Left renal cortex interstitium (tissue), 4 donors: ENCODE results near the gene TMEM63B. TPM values are rescaled to one million over a fixed set of nuclear protein-coding genes. Genes with fewer than 3 reads are reported as not detected.
"Not testable (repeated sequence)": the region's sequence is repeated elsewhere in the genome, so short reads cannot be mapped to it uniquely, and the experiment has no call there.

Experiments
- DNase-seq, 4 donors: peaks; one replicate each; pipeline ENCODE4 v3.0.0-alpha.2; 2013; ENCODE audit warnings: low read depth in 4 of 4, low spot score in 2 of 4, missing footprints in 1 of 4
- polyA plus RNA-seq, 4 donors: library from polyadenylated mRNA; unstranded; fragments of 120-200 nt; gene quantifications; one replicate each; pipeline ENCODE4 v1.2.1, GENCODE V29; 2013; ENCODE audit not compliant: insufficient read length in 4 of 4

TMEM63B gene
- polyA plus RNA-seq, 4 donors, result 28.7 to 42.4 (median 33.0) TPM

DNA sequence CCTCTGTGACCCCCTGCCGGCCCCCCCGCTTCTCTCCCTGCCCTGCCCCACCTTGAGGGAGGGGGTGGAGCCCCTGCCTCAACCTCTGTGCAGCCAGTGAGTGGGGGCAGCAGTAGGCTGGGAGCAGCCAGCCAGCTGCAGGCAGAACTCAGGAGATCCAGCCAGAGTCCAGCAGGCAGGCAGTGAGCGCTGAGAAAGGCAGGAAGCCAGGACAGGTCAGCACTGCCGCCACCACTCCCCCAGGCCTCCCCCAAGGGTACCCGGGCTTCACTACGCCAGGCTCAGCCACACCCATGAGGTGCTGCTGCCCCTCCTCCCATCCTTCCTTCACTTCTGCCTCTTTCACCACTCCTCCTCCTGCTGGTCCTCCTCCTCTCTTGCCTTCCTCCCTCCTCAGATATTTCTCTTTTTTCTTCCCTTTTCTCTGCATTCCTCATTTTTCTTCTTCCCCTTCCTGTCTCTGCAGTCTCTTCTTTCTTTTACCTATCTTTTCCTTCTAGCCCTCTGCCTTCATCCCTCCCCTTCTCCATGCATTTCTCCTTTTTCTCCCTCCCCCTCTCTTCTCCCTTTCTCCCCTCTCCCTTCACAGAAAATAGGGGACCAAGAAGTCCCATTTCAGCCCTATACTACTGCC, 11.5 kb downstream of the TMEM63B start:
- DNase-seq, result no peak

DNA sequence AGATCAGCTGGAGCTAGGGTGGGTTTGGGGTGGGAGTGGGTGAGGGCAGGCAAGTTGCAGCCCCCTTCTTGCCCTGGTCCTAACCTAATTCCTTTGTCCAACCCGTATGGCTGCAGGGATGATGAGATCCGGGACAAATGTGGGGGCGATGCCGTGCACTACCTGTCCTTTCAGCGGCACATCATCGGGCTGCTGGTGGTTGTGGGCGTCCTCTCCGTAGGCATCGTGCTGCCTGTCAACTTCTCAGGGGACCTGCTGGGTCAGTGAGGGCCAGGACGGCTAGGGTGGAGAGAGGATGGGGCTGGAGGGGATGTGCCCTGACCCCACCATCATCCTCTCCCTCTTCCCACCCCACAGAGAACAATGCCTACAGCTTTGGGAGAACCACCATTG, 12.0 kb downstream of the TMEM63B start:
- DNase-seq, result no peak

DNA sequence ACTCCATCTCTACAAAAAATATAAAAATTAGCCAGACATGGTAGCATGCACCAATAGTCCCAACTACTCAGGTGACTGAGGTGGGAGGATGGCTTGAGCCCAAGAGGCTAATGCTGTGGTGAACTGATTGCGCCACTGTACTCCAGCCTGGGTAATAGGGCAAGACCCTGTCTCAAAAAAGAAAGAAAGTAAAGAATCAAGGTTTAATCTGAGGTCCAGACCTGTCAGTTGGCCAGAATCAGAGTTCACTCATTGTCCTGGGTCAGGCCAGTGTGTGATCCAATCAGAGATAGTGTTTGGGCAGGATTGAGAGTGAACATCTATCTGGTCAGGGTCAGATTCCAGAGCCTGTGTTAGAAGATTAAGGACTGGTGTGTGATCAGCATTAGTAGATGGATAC, 15.5 kb downstream of the TMEM63B start:
- DNase-seq, result no peak

DNA sequence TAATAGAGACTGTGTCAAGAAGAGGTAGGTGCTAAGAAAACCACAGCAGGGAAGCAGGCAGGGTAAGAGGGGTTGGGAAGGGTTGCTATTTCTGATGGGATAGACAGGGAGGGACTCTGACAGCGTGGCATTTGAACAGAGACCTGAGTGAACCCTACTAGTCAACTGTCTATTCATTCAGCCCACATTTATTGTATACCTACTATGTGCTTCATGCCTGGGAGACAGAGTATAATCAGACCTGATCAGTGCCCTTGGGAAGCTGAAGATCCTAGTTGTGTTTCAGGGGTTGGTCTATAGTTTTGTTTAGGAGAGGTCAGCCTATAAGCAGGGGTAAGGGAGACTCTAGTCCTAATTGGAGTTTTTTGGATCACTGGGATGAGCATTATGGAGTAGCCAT, 16.4 kb downstream of the TMEM63B start:
- no peak for DNase-seq

DNA sequence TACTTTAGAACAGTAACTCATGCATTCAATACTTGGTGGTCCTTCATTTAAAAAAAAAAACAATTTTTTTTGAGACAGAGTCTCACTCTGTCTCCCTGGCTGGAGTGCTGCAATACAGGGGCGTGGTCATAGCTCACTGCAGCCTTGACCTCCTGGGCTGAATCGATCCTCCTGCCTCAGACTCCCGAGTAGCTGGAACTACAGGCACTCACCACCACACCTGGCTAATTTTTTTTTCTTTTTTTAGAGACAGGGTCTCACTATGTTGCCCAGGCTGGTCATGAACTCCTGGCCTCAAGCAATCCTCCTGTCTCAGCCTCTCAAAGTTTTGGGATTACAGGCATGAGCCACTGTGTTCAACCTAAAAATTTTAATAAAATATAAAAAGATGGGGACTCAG, 17.2 kb downstream of the TMEM63B start:
- not testable (repeated sequence) for DNase-seq

DNA sequence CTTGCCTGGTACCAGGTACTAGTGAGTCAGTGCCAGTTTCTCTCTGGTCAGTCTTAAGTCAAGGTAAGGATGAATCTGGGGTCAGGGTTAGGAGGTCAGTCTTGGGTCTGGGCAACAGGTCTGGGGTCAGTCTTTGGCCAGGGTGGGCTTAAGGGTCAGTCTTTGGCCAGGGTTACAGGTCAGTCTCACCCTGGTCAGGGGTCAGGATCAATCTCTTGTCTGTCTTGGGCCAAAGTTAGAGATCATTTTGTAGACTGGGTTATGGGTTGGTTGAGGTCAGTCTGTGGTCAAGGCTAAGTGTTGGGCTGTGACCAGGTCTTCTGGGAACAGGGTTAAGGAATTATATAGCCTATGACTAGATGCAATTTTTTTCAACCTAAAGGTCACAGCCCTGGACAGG, 18.5 kb downstream of the TMEM63B start:
- no peak for DNase-seq

DNA sequence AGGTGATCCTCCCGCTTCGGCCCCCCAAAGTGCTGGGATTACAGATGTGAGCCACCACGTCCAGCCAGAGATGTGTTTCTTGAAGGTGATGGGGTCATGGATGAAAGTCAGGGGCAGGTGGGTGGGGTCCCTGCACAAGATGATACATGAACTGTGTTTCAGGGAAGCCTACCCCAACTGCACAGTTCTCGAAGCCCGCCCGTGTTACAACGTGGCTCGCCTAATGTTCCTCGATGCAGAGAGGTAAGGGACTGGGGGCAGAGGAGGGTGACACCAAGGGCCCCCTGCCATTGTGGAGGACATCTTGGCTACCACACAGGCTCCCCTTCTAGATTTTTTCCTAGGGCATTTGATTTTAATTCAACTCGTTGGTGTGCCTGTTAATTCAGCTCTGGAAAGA, 19.3 kb downstream of the TMEM63B start:
- DNase-seq, result no peak

DNA sequence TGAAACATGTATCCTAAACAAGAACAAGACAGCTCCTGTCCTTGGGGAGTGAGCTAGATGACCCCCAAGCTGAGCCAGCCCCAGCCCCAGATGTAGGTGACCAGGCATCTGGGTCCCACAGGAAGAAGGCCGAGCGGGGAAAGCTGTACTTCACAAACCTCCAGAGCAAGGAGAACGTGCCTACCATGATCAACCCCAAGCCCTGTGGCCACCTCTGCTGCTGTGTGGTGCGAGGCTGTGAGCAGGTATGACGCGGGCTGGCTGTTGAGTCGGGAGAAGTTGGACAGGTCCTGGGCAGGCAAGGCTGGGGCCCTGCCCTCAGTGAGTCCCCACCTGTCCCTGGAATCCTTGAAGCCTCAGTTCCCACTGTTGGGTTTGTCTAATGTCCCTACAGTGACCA, 19.9 kb downstream of the TMEM63B start:
- no peak for DNase-seq

DNA sequence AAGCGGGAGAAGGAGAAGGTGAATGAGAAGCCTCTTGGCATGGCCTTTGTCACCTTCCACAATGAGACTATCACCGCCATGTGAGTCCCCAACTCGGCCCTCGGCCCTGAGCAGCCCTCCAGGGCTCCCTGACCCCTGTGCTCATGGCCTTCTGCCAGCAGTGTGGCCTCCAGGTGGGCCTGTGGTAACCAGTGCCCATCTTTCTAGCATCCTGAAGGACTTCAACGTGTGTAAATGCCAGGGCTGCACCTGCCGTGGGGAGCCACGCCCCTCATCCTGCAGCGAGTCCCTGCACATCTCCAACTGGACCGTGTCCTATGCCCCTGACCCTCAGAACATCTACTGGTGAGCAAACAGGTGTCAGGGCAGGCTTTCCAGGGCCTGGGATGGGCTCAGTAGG, 21.0 kb downstream of the TMEM63B start:
- DNase-seq, result no peak

DNA sequence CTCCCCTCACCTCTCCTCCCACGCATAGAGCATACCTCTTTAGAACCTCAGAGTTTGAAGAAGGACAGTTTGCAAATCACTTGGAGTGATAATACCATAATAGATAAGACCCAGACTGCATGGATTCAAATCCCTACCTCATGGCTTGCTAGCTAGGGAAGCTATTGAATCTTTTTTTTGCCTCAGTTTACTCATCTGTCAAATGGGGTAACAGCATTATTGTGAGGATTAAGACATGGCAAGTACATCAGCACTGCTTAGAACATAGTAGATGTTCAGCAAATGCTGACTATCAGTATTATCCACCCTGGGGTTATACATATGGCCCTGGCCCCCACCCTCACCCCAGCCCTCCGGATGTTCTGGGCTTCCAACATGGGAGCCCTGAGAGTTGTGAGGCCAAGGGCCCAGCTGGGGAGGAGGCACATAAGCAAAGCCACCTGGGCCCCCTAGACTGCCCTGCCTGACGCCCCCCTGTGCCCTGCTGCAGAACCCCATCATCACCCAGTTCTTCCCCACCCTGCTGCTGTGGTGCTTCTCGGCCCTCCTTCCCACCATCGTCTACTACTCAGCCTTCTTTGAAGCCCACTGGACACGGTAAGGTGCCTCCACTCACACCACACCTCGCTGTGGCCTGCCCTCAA, 22.1 kb downstream of the TMEM63B start:
- no peak for DNase-seq

DNA sequence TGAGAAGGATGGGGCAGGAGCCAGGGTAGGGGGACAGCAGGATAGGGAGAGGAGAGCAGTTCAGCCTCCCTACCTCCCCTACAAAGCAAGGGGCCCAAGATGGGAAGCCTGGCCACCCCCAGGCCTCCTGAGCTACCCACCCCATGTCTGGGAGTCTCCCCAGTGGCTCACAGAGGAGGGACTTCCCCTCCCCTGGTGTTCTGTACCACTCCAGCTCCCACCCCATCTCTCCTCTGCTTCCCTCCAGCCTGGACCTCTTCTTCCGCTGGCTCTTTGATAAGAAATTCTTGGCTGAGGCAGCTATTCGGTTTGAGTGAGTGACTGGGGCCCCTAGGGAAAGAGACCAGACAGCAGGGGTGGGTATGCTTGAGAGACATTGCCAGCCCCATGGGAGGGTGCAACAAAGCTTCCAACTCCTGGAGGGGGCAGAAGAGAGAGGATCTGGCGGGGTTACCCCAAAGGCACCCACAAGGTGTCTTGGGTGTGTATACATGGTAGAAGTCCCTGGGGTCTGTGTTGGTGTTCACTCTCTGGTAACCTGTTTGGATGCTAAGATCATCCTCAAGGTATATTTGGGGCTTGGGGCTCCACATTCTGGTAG, 23.1 kb downstream of the TMEM63B start:
- DNase-seq, result no peak

DNA sequence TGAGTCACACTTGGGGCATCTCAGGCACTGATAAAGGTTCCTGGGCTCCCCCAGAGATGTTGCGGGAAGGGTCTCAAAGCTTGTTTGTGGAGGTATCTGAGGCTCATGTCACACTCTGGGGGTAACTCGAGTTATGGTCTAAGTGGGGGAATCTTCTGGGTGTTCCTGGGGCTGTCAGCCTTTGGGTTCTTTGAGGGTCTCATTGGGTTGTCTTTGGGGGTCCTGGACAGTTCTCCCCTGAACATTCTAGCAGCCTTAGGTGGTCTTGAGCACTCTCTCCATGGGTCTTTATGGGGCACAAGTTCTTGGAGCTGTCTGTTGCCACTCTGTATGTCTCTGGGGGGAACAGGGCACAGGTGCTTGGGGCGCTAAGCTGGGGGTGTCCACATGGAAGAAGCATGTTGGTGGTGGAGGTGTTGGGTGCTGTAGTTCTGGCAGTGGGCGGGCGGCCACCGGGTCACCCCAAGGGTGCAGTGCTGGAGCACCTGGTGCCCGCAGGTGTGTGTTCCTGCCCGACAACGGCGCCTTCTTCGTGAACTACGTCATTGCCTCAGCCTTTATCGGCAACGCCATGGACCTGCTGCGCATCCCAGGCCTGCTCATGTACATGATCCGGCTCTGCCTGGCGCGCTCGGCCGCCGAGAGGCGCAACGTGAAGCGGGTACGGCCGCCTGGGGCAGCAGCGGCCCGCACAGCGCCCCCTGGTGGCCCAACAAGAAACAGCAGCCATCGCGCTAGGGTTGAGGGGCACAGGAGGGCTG, 24.2 kb downstream of the TMEM63B start:
- no peak for DNase-seq

DNA sequence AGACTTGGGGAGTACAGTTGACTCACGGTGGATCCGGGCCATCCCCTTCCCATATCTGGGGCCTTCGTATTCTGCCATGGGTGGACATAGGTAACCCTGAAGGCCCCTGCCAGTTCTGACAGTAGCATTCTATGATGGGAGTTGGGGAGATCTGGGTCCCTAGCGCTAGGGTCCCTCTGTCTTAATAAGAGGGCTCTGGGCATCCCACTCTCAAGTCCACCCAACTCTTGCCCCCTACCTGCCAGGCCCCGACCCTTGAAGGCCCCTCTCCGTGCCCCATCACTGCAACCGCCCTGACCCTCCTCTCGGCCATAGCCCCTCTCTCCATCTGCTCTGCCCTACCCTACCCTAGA, 24.7 kb downstream of the TMEM63B start:
- no peak for DNase-seq

DNA sequence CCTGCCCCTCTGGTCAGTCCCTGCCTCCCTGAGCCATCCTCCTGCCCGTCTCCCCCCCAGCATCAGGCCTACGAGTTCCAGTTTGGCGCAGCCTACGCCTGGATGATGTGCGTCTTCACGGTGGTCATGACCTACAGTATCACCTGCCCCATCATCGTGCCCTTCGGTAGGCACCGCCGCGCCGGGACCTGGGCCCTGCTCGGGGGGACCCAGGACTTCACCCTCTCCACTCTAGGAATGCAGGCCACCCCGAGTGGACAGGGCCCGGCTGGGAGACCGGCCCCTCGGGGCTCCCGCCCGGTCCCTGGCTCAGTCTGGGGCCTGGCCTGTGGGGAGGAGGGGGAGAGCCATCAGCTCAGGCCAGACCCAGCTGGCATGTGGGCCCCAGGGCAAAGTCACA, 25.2 kb downstream of the TMEM63B start:
- no peak for DNase-seq

DNA sequence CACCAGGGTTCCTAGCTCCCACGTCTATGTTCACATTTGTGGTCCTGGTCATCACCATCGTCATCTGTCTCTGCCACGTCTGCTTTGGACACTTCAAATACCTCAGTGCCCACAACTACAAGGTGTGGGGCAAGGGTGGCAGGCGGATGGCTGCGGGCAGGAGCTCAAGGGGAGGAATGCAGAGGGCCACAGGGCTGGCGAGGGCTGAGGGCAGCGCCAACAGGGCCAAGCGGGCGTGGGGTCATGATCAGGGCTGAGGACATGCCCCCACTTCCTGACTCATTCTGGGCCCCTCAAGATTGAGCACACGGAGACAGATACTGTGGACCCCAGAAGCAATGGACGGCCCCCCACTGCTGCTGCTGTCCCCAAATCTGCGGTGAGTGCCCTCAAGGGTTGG, 26.7 kb downstream of the TMEM63B start:
- DNase-seq, result no peak

DNA sequence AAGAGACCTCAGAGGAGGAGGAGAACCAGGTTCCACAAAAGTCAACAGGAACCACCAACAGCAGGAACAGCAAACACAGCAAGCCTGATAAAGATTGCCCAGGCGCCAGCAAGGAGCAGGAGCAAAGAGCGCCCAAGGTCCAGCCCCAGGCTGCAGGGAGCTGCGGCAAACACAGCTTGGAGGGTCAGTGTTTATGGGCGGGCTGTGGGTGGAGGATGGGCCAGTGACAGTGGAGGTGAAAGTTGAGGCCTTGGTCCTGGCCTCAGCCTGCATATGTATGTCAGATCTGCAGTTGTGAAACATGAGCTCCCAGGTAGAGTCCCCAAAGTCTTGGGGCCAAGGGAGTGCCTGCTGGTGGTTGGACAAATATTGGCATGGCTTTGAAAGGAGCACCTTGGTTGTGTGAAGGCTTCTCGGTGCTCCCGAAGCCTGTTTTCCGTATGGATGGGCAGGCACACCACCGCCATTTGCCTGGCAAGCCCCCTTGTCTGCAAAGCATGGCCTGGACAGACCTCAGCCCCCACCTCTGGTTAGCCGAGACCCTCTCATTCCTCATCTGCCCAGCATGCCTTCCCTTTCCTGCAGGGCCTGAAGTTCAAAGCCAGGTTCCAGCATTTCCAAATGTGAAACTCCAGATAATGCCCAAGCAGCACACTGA, 29.3 kb downstream of the TMEM63B start:
- no peak for DNase-seq

DNA sequence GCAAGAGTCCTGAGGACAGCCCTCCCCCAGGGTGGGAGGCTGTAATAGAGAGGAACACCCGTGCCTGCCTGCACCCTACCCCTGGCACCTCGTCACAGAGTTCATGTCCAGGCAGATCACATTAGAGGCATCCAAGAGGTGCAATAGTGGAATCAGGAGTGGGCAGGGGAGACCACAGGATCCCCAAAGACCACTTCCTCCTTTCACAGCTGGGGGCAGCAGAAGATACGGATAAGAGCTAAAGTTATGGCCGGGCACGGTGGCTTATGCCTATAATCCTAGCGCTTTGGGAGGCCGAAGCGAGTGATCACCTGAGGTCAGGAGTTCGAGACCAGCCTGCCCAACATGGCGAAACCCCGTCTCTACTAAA, 29.8 kb downstream of the TMEM63B start:
- DNase-seq, result no peak

DNA sequence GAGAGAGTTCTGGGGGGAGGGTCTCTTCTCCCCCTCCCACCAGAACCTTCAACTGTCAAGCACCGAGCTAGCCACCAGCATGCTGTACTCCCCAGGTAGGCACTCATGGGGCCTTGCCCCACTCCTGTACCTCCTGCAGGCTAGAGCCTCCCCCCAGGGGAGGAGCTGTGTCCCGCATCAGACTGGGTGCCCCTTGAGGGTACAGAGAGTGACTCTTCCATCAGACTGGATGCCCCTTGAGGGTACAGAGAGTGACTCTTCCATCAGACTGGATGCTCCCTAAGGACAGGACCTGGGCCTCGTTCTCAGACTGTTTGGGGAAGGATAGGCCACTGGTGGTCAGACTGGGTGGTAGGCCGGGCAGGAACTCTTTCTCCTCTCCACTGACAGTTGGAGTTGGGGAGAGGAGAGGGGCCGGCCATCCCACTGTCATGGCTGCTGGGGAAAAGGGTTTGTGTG, 31.4 kb downstream of the TMEM63B start, which contains the start of gene CAPN11:
CAPN11 (plus strand) TSS at position 51 of the 459 bp plus-strand sequence; CDS start at position 80, 29 bp downstream.
- DNase-seq, result no peak

DNA sequence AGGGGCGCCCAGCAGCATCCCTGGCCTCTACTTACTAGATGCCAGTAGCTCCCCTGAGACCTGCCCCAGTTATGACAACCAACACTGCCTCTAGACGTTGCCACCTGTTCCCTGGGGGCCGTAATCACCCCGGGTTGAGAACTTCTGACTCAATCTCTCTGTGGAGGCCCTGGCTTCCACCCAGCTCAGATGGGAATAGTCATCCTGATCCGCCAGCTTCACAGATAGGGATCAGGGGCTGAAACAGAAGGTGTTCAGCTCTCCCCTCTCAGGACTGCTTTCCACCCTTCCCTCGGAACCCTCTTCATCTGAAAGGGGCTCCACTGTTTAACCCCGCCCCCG, 34.6 kb downstream of the TMEM63B start:
- DNase-seq, result no peak

DNA sequence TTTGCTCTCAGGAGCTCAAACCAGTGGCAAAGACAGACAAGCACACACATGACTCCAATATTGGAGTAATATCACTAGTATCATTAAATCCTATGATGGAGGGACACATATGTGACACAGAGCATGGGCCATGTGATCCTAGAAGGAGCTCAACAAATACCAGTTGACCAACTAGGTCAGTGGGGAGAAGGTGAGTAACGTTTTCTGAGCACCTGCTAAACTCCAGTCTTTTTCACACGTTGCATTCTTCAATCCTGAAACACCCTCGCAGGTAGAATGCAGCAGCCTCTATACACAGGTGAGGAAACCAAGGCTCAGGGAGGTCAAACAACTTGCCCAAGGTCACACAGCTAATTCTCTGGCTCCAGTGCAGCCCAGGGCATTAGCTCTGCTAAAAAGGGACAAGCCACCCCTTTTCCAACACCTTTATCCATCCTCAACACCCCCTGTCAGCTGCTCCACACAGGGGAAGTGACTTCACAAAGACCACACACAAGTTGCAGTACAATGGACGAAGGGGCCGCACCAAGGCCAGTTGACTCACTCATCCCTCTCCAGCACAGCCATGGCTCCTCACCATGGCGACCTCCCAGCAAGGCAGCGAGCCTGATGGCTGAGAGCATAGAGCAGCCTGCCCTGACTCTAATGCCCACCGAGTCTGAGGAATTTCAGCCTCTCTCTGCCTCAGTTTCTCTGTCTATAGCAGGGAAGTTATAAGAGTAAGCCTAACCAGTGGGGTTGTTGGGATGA, 35.7 kb downstream of the TMEM63B start:
- DNase-seq, result no peak
